Heart right ventricle (tissue), 16 donors: ENCODE results near the gene NACA. TPM values are rescaled to one million over a fixed set of nuclear protein-coding genes. Genes with fewer than 3 reads are reported as not detected.
"Not testable (repeated sequence)": the region's sequence is repeated elsewhere in the genome, so short reads cannot be mapped to it uniquely, and the experiment has no call there.

Experiments
- ATAC-seq, 8 donors: fragments of 200-7000 bp; cut with Tn5 transposase; one replicate each; pipeline ENCODE4 v1.9.1; 2020; ENCODE audit warnings: mild to moderate bottlenecking in 8 of 8, moderate library complexity in 8 of 8, moderate number of reproducible peaks in 1 of 8
- DNase-seq, 2 donors: peaks; one replicate each; pipeline ENCODE4 v3.0.0-alpha.2; 2020
- H3K27ac ChIP-seq, 10 donors: fragments of 200-600 bp; sonication (generic) in 2 of 10; one replicate each; pipeline versions ENCODE4 v1.5.0 to v1.8.0; 2020 to 2022; ENCODE audit warnings: mild to moderate bottlenecking in 3 of 10
- H3K27me3 ChIP-seq, 7 donors: fragments of 200-600 bp; one replicate each; pipeline ENCODE4 v1.8.0; 2021 to 2022; ENCODE audit warnings: mild to moderate bottlenecking in 2 of 7
- H3K36me3 ChIP-seq, 9 donors: fragments of 200-600 bp; sonication (generic) in 1 of 9; one replicate each; pipeline versions ENCODE4 v1.5.0 to v1.8.0; 2020 to 2022; ENCODE audit warnings: mild to moderate bottlenecking in 2 of 9
- H3K4me1 ChIP-seq, 9 donors: fragments of 200-600 bp; sonication (generic) in 1 of 9; one replicate each; pipeline versions ENCODE4 v1.5.0 to v1.8.0; 2020 to 2022; ENCODE audit warnings: mild to moderate bottlenecking in 4 of 9
- H3K4me3 ChIP-seq, 10 donors: fragments of 200-600 bp; sonication (generic) in 2 of 10; one replicate each; pipeline versions ENCODE4 v1.5.0 to v1.8.0; 2020 to 2022; ENCODE audit warnings: mild to moderate bottlenecking in 7 of 10, moderate library complexity in 2 of 10
- H3K9me3 ChIP-seq, 11 donors: fragments of 200-600 bp in 10 of 11; sonication (generic) in 2 of 11; one replicate each; pipeline versions ENCODE4 v1.5.0 to v1.8.0; 2013 to 2022; ENCODE audit warnings: mild to moderate bottlenecking in 2 of 11, control low read depth in 1 of 11, moderate library complexity in 1 of 11
- CTCF ChIP-seq, 9 donors: fragments of 200-600 bp; sonication (generic) in 2 of 9; IDR thresholded peaks; one replicate each; pipeline versions ENCODE4 v1.5.0 to v1.8.0; 2021 to 2022; ENCODE audit warnings: antibody characterized with exemption in 9 of 9, mild to moderate bottlenecking in 5 of 9, moderate library complexity in 1 of 9
- WGBS, 2 donors: extraction: QIAGEN DNeasy Blood & Tissue Kit; methylation state at CpG; one replicate each; pipeline ENCODE4 v1.1.7; 2013; ENCODE audit warnings: inconsistent platforms in 1 of 2; 5-methylcytosine and 5-hydroxymethylcytosine counted together
- intact Hi-C, 10 donors: fragments of 100-400 bp; cut with DNase I; formaldehyde crosslinking; loops; one replicate each; pipeline versions ENCODE4 v1.11.1 to v1.14.2; 2022
- polyA plus RNA-seq, 2 donors: library from polyadenylated mRNA; stranded (reverse); fragments of 200-250 nt; gene quantifications; one replicate each; pipeline ENCODE4 v1.2.3, GENCODE V29; 2013
- total RNA-seq, 10 donors: library from RNA; stranded (reverse); fragmentation: NEBNext Ultra II Directional in 3 of 10; extraction: Animal tissue kit (Norgen Biotek cat#: 25700) in 3 of 10; gene quantifications; one replicate each; pipeline versions ENCODE4 v1.2.1 to v1.2.4, GENCODE V29; 2021 to 2023
- donor health status: Arrhythmogenic right ventricular cardiomyopathy.
- donor health status: ischemic (EF 13 %, LVEDD 7.1; RV severe dilation, severe dysfunction).
- donor health status: healthy with polysubstance abuse.
- donor health status: DM: no; HTN: yes; CAD: no.
- donor health status: DM: no; HTN: no; CAD: no.
- donor health status: ischemic (EF 25% LVEDD 6.9; RV normal size, moderate dysfunction).
- donor health status: ischemic (EF 25% LVEDD 5.7; RV mildly dilated, moderate dysfunction).
- donor health status: healthy.
- donor health status: DM: yes; HTN: yes; CAD: no.
- donor health status: Ischemic cardiomyopathy.
- donor health status: ischemic (EF 35%, LVEDD 5.7; RV mildly dilated, moderate dysfunction).
- donor health status: nonischemic (EF 11% LVEDD 7.7; RV severe dilation, severe dysfunction).
- donor health status: DM: yes; HTN: yes; CAD: no.
- donor health status: PGD.
- donor health status: ischemic (EF 29% LVEDD 5.4; RV normal size, mild dysfunction).
- donor health status: nonischemic (EF 23%, LVEDD 6.1; RV moderate dilation, normal function).

Gene NACA
- total and polyA plus RNA-seq, 12 donors = 476 to 1,249 (median 615) TPM

GRCh38 chr12:56753566-56753965 lies 28.5 kb upstream of the NACA start:
- intact Hi-C loops = loop anchor here in 2 of 10 donors (2.0 to 10.0 kb wide), 3 partner anchors 27 to 314 kb away; no protein-coding TSS in a partner anchor
- no peak for ATAC-seq
- Histone ChIP-seq H3K27ac (no peak overlapping the region), H3K4me3 (no peak overlapping the region), H3K27me3 (no peaks in the 10 kb centered on the region), H3K36me3 (peaks cover 0 to 13% (median 0%) of the 10 kb centered on the region in 9 donors), H3K9me3 (peaks cover 0 to 5% (median 0%) of the 10 kb centered on the region in 11 donors), H3K4me1 (peaks cover 0 to 31% (median 9%) of the 10 kb centered on the region in 9 donors)
- DNase-seq = no peak
- TF ChIP-seq CTCF (IDR thresholded peaks at IDR 0.05) = no peak
- WGBS, 2 donors = 97 to 100% methylated on average over 1 of the region's 1 CpG

GRCh38 chr12:56751712-56752598 lies 26.9 kb upstream of the NACA start, which contains the start of gene PRIM1:
Gene PRIM1, minus strand, starts transcription at chr12:56752323. Its CDS starts 25 bp downstream, at chr12:56752298.
- no peaks in the 10 kb centered on the region for H3K9me3 ChIP-seq
- peaks cover 0 to 25% (median 0%) of the 10 kb centered on the region in 9 donors for H3K36me3 ChIP-seq
- intact Hi-C loops = loop anchor here in 2 of 10 donors (2.0 to 10.0 kb wide), 3 partner anchors 25 to 315 kb away; no protein-coding TSS in a partner anchor
- no peaks in the 10 kb centered on the region for H3K27me3 ChIP-seq
- H3K4me3 ChIP-seq = peak within 1 kb of the TSS; percentile 63 to 80 (median 72)
- peak in 4 of 9 donors; percentile 24 to 44 (median 28) for TF ChIP-seq CTCF (IDR thresholded peaks at IDR 0.05)
- peak within 1 kb of the TSS in 9 of 10 donors; percentile 22 to 66 (median 43) for H3K27ac ChIP-seq
- H3K4me1 ChIP-seq = peaks cover 0 to 33% (median 9%) of the 10 kb centered on the region in 9 donors
- 0% methylated on average over 64 of the region's 64 CpGs for WGBS, 2 donors
- peak; percentile 76 to 88 for DNase-seq
- ATAC-seq = peak; percentile 95 to 98 (median 98)

GRCh38 chr12:56750596-56750995 lies 25.5 kb upstream of the NACA start:
- DNase-seq, ATAC-seq, H3K9me3 ChIP-seq, H3K27me3 ChIP-seq: not testable (repeated sequence)
- peak overlapping the region in 1 of 10 donors; percentile 66 for H3K27ac ChIP-seq
- 74 to 78% methylated on average over 13 of the region's 13 CpGs for WGBS, 2 donors
- peak overlapping the region in 2 of 10 donors; percentile 71 to 73 for H3K4me3 ChIP-seq
- H3K36me3 ChIP-seq = peaks cover 0 to 37% (median 5%) of the 10 kb centered on the region in 9 donors
- intact Hi-C loops = loop anchor here in 2 of 10 donors (5.0 to 10.0 kb wide), 2 partner anchors 314 to 317 kb away; no protein-coding TSS in a partner anchor
- peaks cover 0 to 33% (median 9%) of the 10 kb centered on the region in 9 donors for H3K4me1 ChIP-seq

GRCh38 chr12:56749853-56750252 lies 24.8 kb upstream of the NACA start:
- H3K9me3 ChIP-seq = no peaks in the 10 kb centered on the region
- no peak for TF ChIP-seq CTCF (IDR thresholded peaks at IDR 0.05)
- no peaks in the 10 kb centered on the region for H3K27me3 ChIP-seq
- no peak for ATAC-seq
- peaks cover 0 to 45% (median 11%) of the 10 kb centered on the region in 9 donors for H3K36me3 ChIP-seq
- DNase-seq = no peak
- H3K27ac ChIP-seq = peak overlapping the region in 1 of 10 donors; percentile 66
- H3K4me3 ChIP-seq = no peak overlapping the region
- H3K4me1 ChIP-seq = peaks cover 0 to 33% (median 9%) of the 10 kb centered on the region in 9 donors
- intact Hi-C loops = loop anchor here in 2 of 10 donors (5.0 to 10.0 kb wide), 2 partner anchors 315 to 317 kb away; no protein-coding TSS in a partner anchor
